ENCODE data around the gene MFN2. TPM values are rescaled to one million over a fixed set of nuclear protein-coding genes. Genes with fewer than 3 reads are reported as not detected.
A peak's percentile ranks its signal among the peaks of the same experiment; 100 is the strongest.

The MFN2 gene
- total and polyA plus RNA-seq, 9 of the 15 experiments (the other 6 are each of a cell fraction or from before 2014, with no cell fraction given) = 10.5 to 158 (median 87.1) TPM

GRCh38 chr1:12026586-12026985 lies 46.3 kb downstream of the MFN2 start:
- no peak overlapping the region for H3K4me2 ChIP-seq (ENCODE audit: insufficient read depth, low read length)
- in situ Hi-C loops (cut with MboI) (no loop called here), intact Hi-C loops (cut with micrococcal nuclease) (no loop called here)
- H2AFZ ChIP-seq (ENCODE audit: low read depth, low read length) = no peak overlapping the region
- ATAC-seq = no peak
- peaks cover 6% of the 10 kb centered on the region for H3K9me1 ChIP-seq (ENCODE audit: control insufficient read depth, insufficient read depth, low read length)
- peak; percentile 67 for TF ChIP-seq ZNF134 (CRISPR knock-in tag; conservative IDR thresholded peaks at IDR 0.05)
- TF ChIP-seq VEZF1 (CRISPR knock-in tag; IDR thresholded peaks at IDR 0.05) = no peak
- no peak for TF ChIP-seq MBD2 (IDR thresholded peaks at IDR 0.05; ENCODE audit: borderline replicate concordance, low read depth)
- H3K79me2 ChIP-seq (ENCODE audit: control insufficient read depth, insufficient read depth, low read length) = peaks cover 12% of the 10 kb centered on the region
- H3K4me3 ChIP-seq = no peak overlapping the region
- peaks cover 3% of the 10 kb centered on the region; the same call in 1 of the 2 replicates for H4K20me1 ChIP-seq (replicated peaks; ENCODE audit: control insufficient read depth, insufficient read depth, low read length)
- 89% methylated on average over 10 of the region's 10 CpGs for WGBS (ENCODE audit: insufficient coverage, low coverage, missing lambda C conversion rate)
- no peak for FAIRE-seq
- CTCF ChIA-PET (ENCODE audit: low intra/inter-chr PET ratio) = interaction anchor here (0.7 kb wide), 1 partner anchor 135 kb away, joined by 3 read pairs; no protein-coding TSS in a partner anchor
- POLR2A ChIA-PET = interaction anchor here (1.0 to 3.2 kb wide), 5 partner anchors 8 to 118 kb away, joined by 3 to 29 read pairs (median 8); no protein-coding TSS in a partner anchor
- no peaks in the 10 kb centered on the region for H3K27me3 ChIP-seq (ENCODE audit: control insufficient read depth in 2 of 2, insufficient read depth in 2 of 2, low read length in 2 of 2)
- H3K9ac ChIP-seq (ENCODE audit: insufficient read depth in 1 of 2, low read depth in 2 of 2, low read length in 2 of 2) = peak overlapping the region in 1 of 2 experiments; percentile 71; a peak in 2 of 4 replicates
- H3K27ac ChIP-seq (ENCODE audit: extremely low read depth, low read depth, low read length) = no peak overlapping the region
- no peaks in the 10 kb centered on the region for H3K9me3 ChIP-seq (replicated peaks; ENCODE audit: control insufficient read depth, insufficient read depth, low read depth, low read length)
- BruUV-seq (replicated peaks) = no TSS peak
- no peak for DNase-seq (ENCODE audit: extremely low read depth in 1 of 4, low spot score in 3 of 4)
- peaks cover 90% of the 10 kb centered on the region; the same call in 2 of the 3 replicates for H3K36me3 ChIP-seq (ENCODE audit: control insufficient read depth, insufficient read depth, low read length)
- H3K4me1 ChIP-seq (replicated peaks in 1 of 2; ENCODE audit: control insufficient read depth in 2 of 2, insufficient read depth in 2 of 2, low read length in 2 of 2) = peaks cover 0 to 23% of the 10 kb centered on the region in 2 experiments; a peak in 3 of 5 replicates

GRCh38 chr1:12028248-12028647 lies 48.0 kb downstream of the MFN2 start:
- H2AFZ ChIP-seq (ENCODE audit: low read depth, low read length) = no peak overlapping the region
- H3K4me2 ChIP-seq (ENCODE audit: insufficient read depth, low read length) = no peak overlapping the region
- BruUV-seq (replicated peaks) = no TSS peak
- ChIA-PET POLR2A (interaction anchor here (0.6 to 3.2 kb wide), 5 partner anchors 9 to 119 kb away, joined by 3 to 29 read pairs (median 7); partner anchors contain the start of gene MIIP), CTCF (ENCODE audit: low intra/inter-chr PET ratio) (no interaction called here)
- H3K9me1 ChIP-seq (ENCODE audit: control insufficient read depth, insufficient read depth, low read length) = peaks cover 6% of the 10 kb centered on the region
- WGBS (ENCODE audit: insufficient coverage, low coverage, missing lambda C conversion rate) = 85% methylated on average over 8 of the region's 8 CpGs
- no peaks in the 10 kb centered on the region for H3K79me2 ChIP-seq (ENCODE audit: control insufficient read depth, insufficient read depth, low read length)
- H3K4me1 ChIP-seq (replicated peaks in 1 of 2; ENCODE audit: control insufficient read depth in 2 of 2, insufficient read depth in 2 of 2, low read length in 2 of 2) = peaks cover 0 to 23% of the 10 kb centered on the region in 2 experiments; a peak in 3 of 5 replicates
- DNase-seq (ENCODE audit: extremely low read depth in 1 of 4, low spot score in 3 of 4) = no peak
- intact Hi-C loops (cut with micrococcal nuclease) (no loop called here), in situ Hi-C loops (cut with MboI) (no loop called here)
- H3K9ac ChIP-seq (ENCODE audit: insufficient read depth in 1 of 2, low read depth in 2 of 2, low read length in 2 of 2) = no peak overlapping the region
- no peak overlapping the region for H3K27ac ChIP-seq (ENCODE audit: extremely low read depth, low read depth, low read length)
- H3K36me3 ChIP-seq (ENCODE audit: control insufficient read depth, insufficient read depth, low read length) = peaks cover 81% of the 10 kb centered on the region; the same call in 2 of the 3 replicates
- H3K27me3 ChIP-seq (ENCODE audit: control insufficient read depth in 2 of 2, insufficient read depth in 2 of 2, low read length in 2 of 2) = no peaks in the 10 kb centered on the region
- FAIRE-seq = no peak
- ATAC-seq = no peak
- H4K20me1 ChIP-seq (replicated peaks; ENCODE audit: control insufficient read depth, insufficient read depth, low read length) = peaks cover 3% of the 10 kb centered on the region; the same call in 1 of the 2 replicates
- H3K9me3 ChIP-seq (replicated peaks; ENCODE audit: control insufficient read depth, insufficient read depth, low read depth, low read length) = no peaks in the 10 kb centered on the region
- no peak overlapping the region for H3K4me3 ChIP-seq
- TF ChIP-seq CHD2 (IDR thresholded peaks at IDR 0.05; ENCODE audit: low read depth, low read length) = no peak
- TF ChIP-seq GMEB1 (CRISPR knock-in tag; IDR thresholded peaks at IDR 0.05) = no peak
- TF ChIP-seq ZNF518B (CRISPR knock-in tag; IDR thresholded peaks at IDR 0.05) = no peak
- no peak for TF ChIP-seq SREBF2 (CRISPR knock-in tag; IDR thresholded peaks at IDR 0.05)
- TF ChIP-seq FOXJ3 (CRISPR knock-in tag; IDR thresholded peaks at IDR 0.05) = no peak
- TF ChIP-seq FIP1L1 (IDR thresholded peaks at IDR 0.05; ENCODE audit: low read depth, low read length, poor library complexity, severe bottlenecking) = no peak
